ENCODE measurements around the gene NTSR1.

NTSR1 gene

DNA sequence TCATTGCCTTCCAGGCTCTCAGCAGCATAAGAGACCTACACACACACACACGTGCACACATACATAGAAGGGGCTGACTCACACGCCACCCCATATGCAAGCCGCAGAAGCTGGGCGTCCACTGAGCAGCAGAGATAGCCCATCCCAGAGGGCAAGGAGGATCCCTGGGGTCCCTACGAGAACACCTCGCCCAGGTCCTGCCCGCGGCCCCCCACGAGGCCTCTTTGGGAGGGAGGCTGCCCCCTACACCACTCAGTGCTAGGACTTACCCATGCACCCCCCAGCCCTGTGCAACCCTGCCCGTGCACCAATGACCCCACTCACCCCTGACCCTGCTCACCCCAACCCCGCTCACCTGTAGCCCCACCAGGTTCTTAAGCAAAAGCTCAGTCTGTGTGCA is 20.6 kb upstream of the NTSR1 start:
- no peaks in the 10 kb centered on the region for H3K4me1 ChIP-seq (ENCODE audit: control insufficient read depth, low read length)
- no peaks in the 10 kb centered on the region for H4K20me1 ChIP-seq (ENCODE audit: control insufficient read depth, insufficient read depth, low read depth, low read length)
- TF ChIP-seq, protein P1, sequence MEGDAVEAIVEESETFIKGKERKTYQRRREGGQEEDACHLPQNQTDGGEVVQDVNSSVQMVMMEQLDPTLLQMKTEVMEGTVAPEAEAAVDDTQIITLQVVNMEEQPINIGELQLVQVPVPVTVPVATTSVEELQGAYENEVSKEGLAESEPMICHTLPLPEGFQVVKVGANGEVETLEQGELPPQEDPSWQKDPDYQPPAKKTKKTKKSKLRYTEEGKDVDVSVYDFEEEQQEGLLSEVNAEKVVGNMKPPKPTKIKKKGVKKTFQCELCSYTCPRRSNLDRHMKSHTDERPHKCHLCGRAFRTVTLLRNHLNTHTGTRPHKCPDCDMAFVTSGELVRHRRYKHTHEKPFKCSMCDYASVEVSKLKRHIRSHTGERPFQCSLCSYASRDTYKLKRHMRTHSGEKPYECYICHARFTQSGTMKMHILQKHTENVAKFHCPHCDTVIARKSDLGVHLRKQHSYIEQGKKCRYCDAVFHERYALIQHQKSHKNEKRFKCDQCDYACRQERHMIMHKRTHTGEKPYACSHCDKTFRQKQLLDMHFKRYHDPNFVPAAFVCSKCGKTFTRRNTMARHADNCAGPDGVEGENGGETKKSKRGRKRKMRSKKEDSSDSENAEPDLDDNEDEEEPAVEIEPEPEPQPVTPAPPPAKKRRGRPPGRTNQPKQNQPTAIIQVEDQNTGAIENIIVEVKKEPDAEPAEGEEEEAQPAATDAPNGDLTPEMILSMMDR (IDR thresholded peaks at IDR 0.05; ENCODE audit: low read depth, low read length, poor library complexity, severe bottlenecking) = no peak
- TF ChIP-seq EZH2phosphoT487 (IDR thresholded peaks at IDR 0.05; ENCODE audit: borderline replicate concordance, low read length) = no peak
- H3K79me2 ChIP-seq (ENCODE audit: control insufficient read depth, low read length) = no peaks in the 10 kb centered on the region
- H3K4me2 ChIP-seq (ENCODE audit: low read length) = no peak overlapping the region
- no peaks in the 10 kb centered on the region for H3K9me3 ChIP-seq (ENCODE audit: control insufficient read depth, insufficient read depth, low read length)
- H3K27me3 ChIP-seq (ENCODE audit: control insufficient read depth, low read length) = no peaks in the 10 kb centered on the region
- no peak overlapping the region for H3K4me3 ChIP-seq (ENCODE audit: low read length)
- H3K27ac ChIP-seq (ENCODE audit: low read depth, low read length) = no peak overlapping the region
- no peaks in the 10 kb centered on the region for H3K9me2 ChIP-seq (replicated peaks; ENCODE audit: control insufficient read depth, low read length)
- no peaks in the 10 kb centered on the region for H3F3A ChIP-seq (ENCODE audit: control insufficient read depth, insufficient read depth)
- H3K36me3 ChIP-seq (ENCODE audit: control insufficient read depth, low read length) = no peaks in the 10 kb centered on the region

DNA sequence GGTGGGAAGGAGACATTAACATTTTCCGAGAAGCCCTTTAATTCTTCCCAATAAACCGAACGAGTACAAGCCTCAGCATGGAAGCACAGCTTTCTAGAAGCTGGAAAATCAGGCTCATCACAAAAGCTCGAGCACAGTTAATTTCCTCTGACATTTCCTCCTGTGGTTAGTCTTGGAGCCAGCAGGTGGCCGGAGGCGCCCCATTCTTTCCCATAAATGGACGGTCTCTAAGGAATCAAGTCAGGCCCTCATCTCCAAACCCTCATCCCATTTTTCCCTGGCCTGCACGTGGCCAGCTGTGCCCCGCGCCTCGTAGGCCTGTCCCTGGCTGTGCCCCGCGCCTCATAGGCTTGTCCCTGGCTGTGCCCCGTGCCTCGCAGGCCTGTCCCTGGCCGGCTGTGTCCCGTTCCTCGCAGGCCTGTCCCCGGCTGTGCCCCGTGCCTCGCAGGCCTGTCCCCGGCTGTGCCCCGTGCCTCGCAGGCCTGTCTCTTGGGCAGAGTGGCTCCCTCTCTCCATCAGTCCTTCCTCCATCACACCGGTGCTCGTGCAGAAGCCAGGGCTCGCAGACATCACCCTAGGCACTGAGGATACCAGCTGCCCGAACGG is 19.7 kb upstream of the NTSR1 start:
- H3K4me3 ChIP-seq (ENCODE audit: low read length) = no peak overlapping the region
- TF ChIP-seq, protein P1 (IDR thresholded peaks at IDR 0.05; ENCODE audit: low read depth, low read length, poor library complexity, severe bottlenecking) = no peak
- TF ChIP-seq EZH2phosphoT487 (IDR thresholded peaks at IDR 0.05; ENCODE audit: borderline replicate concordance, low read length) = no peak
- H3K4me2 ChIP-seq (ENCODE audit: low read length) = no peak overlapping the region
- no peaks in the 10 kb centered on the region for H3K79me2 ChIP-seq (ENCODE audit: control insufficient read depth, low read length)
- H3F3A ChIP-seq (ENCODE audit: control insufficient read depth, insufficient read depth) = no peaks in the 10 kb centered on the region
- H3K9me3 ChIP-seq (ENCODE audit: control insufficient read depth, insufficient read depth, low read length) = no peaks in the 10 kb centered on the region
- no peaks in the 10 kb centered on the region for H3K4me1 ChIP-seq (ENCODE audit: control insufficient read depth, low read length)
- H3K27ac ChIP-seq (ENCODE audit: low read depth, low read length) = no peak overlapping the region
- H3K36me3 ChIP-seq (ENCODE audit: control insufficient read depth, low read length) = no peaks in the 10 kb centered on the region
- no peaks in the 10 kb centered on the region for H4K20me1 ChIP-seq (ENCODE audit: control insufficient read depth, insufficient read depth, low read depth, low read length)
- H3K27me3 ChIP-seq (ENCODE audit: control insufficient read depth, low read length) = no peaks in the 10 kb centered on the region
- H3K9me2 ChIP-seq (replicated peaks; ENCODE audit: control insufficient read depth, low read length) = no peaks in the 10 kb centered on the region

DNA sequence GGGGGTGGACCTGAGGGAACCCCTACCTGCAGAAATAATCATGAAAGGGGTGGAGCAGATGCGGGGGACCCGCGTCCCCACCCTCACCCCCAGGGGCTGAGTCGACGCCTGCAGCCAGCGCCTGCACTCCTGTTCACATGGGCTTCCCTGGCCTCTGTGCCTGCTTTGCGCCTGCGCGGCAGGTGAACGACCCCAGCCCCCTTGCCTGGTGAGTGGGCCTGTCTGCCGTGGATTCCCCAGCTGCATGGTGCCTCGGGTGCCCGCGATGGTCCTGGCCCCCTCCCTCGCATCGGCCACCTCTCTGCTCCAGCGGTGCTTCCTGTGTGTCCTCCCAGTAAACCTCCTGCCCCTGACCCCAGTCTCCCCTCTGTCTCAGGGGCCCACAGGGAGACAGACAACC is 18.8 kb upstream of the NTSR1 start:
- Histone ChIP-seq H3K27me3 (ENCODE audit: control insufficient read depth, low read length) (no peaks in the 10 kb centered on the region), H3K36me3 (ENCODE audit: control insufficient read depth, low read length) (no peaks in the 10 kb centered on the region), H4K20me1 (ENCODE audit: control insufficient read depth, insufficient read depth, low read depth, low read length) (no peaks in the 10 kb centered on the region), H3K9me2 (replicated peaks; ENCODE audit: control insufficient read depth, low read length) (no peaks in the 10 kb centered on the region), H3K79me2 (ENCODE audit: control insufficient read depth, low read length) (no peaks in the 10 kb centered on the region), H3K27ac (ENCODE audit: low read depth, low read length) (no peak overlapping the region), H3K4me3 (ENCODE audit: low read length) (no peak overlapping the region), H3K9me3 (ENCODE audit: control insufficient read depth, insufficient read depth, low read length) (no peaks in the 10 kb centered on the region), H3K4me2 (ENCODE audit: low read length) (no peak overlapping the region), H3F3A (ENCODE audit: control insufficient read depth, insufficient read depth) (no peaks in the 10 kb centered on the region), H3K4me1 (ENCODE audit: control insufficient read depth, low read length) (no peaks in the 10 kb centered on the region)
- TF ChIP-seq, protein P1 (IDR thresholded peaks at IDR 0.05; ENCODE audit: low read depth, low read length, poor library complexity, severe bottlenecking) = no peak
- TF ChIP-seq EZH2phosphoT487 (IDR thresholded peaks at IDR 0.05; ENCODE audit: borderline replicate concordance, low read length) = no peak

Data from DOHH2 (cell line).